ENCODE measurements around the gene HSD17B8.
A peak's percentile ranks its signal among the peaks of the same experiment; 100 is the strongest.

The HSD17B8 gene

GRCh38 chr6:33248932-33249731, 44.7 kb downstream of the HSD17B8 start:
- DNase-seq: peak; percentile 98

DNA sequence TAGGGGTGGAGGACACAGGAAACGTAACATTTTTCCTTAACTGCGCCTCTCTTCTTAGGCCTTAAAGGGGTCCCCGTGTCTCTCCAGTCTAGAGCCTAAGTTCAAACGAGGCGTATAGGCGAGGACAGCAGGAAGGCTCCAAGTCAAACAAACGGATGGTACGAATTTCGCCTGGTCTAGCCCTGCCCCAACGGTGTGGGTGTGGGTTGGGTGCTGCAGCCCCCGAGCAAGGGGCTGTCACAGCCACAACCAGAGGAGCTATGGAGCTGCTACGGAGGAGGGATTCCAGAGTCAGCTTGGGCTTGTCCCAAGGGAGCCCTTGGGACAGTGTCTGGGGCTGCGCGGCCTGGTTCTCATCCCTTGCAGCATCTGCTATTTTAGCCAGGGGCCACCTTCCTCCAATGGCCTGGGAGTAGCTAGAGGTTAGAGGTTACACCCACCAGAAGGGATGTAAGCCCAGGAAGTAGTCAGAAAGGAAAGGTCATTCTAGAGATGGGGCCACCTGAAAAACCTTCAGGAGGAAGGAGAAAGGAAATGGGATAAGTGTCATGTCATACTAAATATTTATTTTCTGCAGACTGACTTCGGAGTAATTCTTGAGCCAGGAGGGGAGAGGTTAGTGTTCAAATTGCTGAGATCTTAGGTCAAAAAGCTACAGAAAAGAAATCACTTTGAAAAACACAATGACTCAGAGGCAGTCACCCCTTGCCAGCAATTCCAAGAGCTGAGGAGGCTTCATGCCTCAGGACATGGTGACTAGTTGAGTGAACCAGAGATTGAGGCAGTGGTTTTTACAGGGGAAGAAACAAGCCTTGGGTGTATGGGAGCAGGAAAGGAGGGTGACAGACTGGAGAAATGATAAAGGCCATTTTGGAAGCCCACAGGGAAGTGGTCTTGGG, 45.5 kb downstream of the HSD17B8 start:
- peak; percentile 37 for DNase-seq

DNA sequence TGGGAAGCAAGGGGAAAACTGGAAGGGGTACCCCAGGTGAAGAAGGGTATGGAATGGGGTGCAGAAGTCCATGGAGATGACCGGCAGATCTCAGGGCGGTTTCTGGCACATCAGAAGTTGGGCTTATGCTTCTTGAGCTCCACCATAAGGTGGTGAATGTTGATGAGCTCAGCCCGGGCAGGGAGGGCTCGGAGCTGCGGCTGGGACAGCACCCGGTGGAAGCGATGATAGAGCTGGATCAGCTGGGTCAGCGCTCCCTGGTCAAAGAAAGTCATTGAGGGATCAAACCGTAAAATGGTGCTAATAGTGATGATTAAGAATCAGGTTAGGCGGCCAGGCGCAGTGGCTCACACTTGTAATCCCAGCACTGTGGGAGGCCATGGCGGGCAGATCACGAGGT, 46.3 kb downstream of the HSD17B8 start:
- DNase-seq: no peak

DNA sequence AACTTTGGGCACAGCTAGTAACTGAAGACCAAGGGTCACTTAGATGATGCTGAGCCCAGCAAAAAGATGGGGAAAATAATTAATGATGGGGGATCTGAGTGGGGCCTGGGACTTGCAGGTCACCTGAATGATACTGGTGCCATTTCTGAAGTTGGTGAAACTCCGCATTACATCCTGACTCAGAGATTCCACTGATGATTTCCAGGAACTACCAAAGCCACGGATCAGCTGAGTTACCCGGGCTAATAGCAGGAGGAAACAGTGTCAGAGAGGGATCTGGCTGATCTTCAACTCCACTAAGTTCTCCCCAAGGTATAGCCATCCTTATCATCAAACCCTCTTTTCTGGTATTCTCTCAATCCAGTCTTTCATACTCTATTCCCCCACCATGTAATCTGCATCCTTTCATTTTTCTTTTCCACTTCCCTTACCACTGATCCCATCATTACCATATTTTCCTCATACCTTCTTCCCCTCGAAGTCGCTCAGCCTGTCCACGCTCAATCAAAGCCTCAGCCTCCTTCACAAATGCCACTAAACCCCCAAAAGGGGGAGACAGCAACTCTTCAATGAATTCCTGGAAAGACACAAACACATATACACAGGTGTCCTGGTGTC, 47.0 kb downstream of the HSD17B8 start:
- DNase-seq: peak; percentile 23

DNA sequence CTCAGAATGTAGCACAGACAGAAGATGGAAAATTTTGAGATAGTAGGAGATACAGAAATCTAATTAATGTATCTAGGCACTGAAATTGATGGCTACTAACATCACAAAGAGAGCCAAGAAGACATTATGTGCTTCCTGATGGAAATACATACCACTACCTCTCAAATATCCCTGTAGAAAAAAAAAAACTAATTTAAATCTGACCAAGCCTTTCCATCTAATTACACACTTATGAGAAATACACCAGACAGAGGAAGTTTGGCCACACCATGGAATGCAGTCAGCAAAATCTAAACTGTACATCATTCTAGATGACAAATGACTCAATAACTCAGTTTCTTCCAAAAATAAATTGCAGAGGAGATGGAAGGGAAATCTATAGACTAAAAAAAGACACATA, 48.3 kb downstream of the HSD17B8 start:
- DNase-seq: no peak

GRCh38 chr6:33254591-33254990, 50.1 kb downstream of the HSD17B8 start:
- DNase-seq: no peak
